ENCODE results near the gene TMEM143. TPM values are rescaled to one million over a fixed set of nuclear protein-coding genes. Genes with fewer than 3 reads are reported as not detected.

TMEM143 gene
- total and polyA plus RNA-seq, 10 of the 15 experiments (the other 5 are each of a cell fraction or from before 2014, with no cell fraction given), result 1.5 to 19.5 (median 10.1) TPM

DNA sequence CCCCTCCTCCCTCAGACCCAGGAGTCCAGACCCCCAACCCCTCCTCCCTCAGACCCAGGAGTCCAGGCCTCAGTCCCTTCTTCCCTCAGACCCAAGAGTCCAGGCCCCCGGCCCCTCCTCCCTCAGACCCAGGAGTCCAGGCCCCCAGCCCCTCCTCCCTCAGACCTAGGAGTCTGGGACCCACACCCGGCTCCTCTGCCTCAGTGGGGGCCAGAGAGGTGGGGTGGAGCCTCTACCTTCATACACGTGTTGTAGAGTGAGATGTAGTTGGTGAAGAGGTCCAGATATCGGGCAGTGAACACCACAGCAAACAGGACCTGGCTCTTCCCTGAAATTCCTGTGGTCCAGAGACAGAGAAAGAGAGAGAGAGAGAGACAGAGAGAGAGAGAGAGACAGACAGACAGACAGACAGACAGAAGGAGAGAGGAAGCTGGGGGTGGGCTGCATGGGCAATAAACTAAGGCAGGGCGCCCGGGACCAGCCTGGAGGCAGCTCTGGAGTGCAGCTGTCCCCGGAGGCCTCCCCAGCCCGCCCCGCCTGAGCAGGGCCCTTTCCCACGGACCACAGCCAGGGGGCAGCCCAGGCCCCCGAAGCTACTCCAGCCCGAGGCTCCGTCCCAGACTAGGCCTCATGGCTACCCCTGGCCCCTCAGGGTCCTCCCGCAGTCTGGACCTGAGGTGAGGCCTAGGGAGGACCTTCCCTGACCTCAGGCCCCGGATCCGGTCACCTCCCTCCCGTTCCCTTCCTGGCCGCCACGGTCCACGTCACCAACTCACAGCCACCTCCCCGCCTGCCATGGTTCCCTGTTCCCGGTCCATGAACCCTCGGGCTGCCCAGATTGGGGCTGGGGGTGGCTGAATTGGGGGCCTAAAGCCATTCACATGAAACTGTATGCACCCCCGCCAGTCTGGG is 26.7 kb upstream of the TMEM143 start (continued):
- peak; percentile 77 for TF ChIP-seq NR2F1 (conservative IDR thresholded peaks at IDR 0.05)
- TF ChIP-seq ZNF622 (IDR thresholded peaks at IDR 0.05), result no peak
- TF ChIP-seq SPI1 (IDR thresholded peaks at IDR 0.05; ENCODE audit: borderline replicate concordance, insufficient read depth, low read depth, low read length), result no peak
- TF ChIP-seq ZNF384 (IDR thresholded peaks at IDR 0.05; ENCODE audit: borderline replicate concordance, low read depth, low read length), result no peak
- TF ChIP-seq KAT2A (conservative IDR thresholded peaks at IDR 0.05; ENCODE audit: control insufficient read depth, low read depth, low read length), result no peak
- peak; percentile 50; the same call in 1 of the 2 replicates for TF ChIP-seq EED (IDR thresholded peaks at IDR 0.05; ENCODE audit: low read depth)
- TF ChIP-seq YBX1 (IDR thresholded peaks at IDR 0.05), result no peak
- 0 out of 2 replicates have a peak, but pooled peaks have one; percentile 21 for TF ChIP-seq BCL11A (IDR thresholded peaks at IDR 0.05; ENCODE audit: low read depth, low read length)
- peak; percentile 61; the same call in 1 of the 2 replicates for TF ChIP-seq MXI1 (IDR thresholded peaks at IDR 0.05; ENCODE audit: low read depth, low read length)
- peak; percentile 79 for TF ChIP-seq GATAD2B (conservative IDR thresholded peaks at IDR 0.05; ENCODE audit: low read depth)
- peak; percentile 56; the same call in 1 of the 2 replicates for TF ChIP-seq HDGF (IDR thresholded peaks at IDR 0.05)
- TF ChIP-seq, protein P1, sequence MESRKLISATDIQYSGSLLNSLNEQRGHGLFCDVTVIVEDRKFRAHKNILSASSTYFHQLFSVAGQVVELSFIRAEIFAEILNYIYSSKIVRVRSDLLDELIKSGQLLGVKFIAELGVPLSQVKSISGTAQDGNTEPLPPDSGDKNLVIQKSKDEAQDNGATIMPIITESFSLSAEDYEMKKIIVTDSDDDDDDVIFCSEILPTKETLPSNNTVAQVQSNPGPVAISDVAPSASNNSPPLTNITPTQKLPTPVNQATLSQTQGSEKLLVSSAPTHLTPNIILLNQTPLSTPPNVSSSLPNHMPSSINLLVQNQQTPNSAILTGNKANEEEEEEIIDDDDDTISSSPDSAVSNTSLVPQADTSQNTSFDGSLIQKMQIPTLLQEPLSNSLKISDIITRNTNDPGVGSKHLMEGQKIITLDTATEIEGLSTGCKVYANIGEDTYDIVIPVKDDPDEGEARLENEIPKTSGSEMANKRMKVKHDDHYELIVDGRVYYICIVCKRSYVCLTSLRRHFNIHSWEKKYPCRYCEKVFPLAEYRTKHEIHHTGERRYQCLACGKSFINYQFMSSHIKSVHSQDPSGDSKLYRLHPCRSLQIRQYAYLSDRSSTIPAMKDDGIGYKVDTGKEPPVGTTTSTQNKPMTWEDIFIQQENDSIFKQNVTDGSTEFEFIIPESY (IDR thresholded peaks at IDR 0.05), result no peak
- no peak; the same call in 1 of the 2 replicates for TF ChIP-seq CREM (IDR thresholded peaks at IDR 0.05; ENCODE audit: low read depth)
- TF ChIP-seq SMARCA5 (IDR thresholded peaks at IDR 0.05), result peak; percentile 97
- no peak for TF ChIP-seq MTA2 (IDR thresholded peaks at IDR 0.05; ENCODE audit: low read depth)
- TF ChIP-seq SMAD1 (IDR thresholded peaks at IDR 0.05; ENCODE audit: low read depth, partially characterized antibody), result no peak
- TF ChIP-seq RAD51 (IDR thresholded peaks at IDR 0.05), result no peak
- no peak for TF ChIP-seq CHD4 (IDR thresholded peaks at IDR 0.05)
- no peak for TF ChIP-seq NFIC (IDR thresholded peaks at IDR 0.05; ENCODE audit: low read depth, low read length)
- no peak; the same call in 1 of the 2 replicates for TF ChIP-seq POLR2AphosphoS5 (IDR thresholded peaks at IDR 0.05; ENCODE audit: low read length)
- TF ChIP-seq, protein P2, sequence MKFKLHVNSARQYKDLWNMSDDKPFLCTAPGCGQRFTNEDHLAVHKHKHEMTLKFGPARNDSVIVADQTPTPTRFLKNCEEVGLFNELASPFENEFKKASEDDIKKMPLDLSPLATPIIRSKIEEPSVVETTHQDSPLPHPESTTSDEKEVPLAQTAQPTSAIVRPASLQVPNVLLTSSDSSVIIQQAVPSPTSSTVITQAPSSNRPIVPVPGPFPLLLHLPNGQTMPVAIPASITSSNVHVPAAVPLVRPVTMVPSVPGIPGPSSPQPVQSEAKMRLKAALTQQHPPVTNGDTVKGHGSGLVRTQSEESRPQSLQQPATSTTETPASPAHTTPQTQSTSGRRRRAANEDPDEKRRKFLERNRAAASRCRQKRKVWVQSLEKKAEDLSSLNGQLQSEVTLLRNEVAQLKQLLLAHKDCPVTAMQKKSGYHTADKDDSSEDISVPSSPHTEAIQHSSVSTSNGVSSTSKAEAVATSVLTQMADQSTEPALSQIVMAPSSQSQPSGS (IDR thresholded peaks at IDR 0.05; ENCODE audit: low read length), result no peak
- no peak for TF ChIP-seq MEF2A (IDR thresholded peaks at IDR 0.05; ENCODE audit: insufficient read depth, low read depth, low read length)
- TF ChIP-seq, protein P3, sequence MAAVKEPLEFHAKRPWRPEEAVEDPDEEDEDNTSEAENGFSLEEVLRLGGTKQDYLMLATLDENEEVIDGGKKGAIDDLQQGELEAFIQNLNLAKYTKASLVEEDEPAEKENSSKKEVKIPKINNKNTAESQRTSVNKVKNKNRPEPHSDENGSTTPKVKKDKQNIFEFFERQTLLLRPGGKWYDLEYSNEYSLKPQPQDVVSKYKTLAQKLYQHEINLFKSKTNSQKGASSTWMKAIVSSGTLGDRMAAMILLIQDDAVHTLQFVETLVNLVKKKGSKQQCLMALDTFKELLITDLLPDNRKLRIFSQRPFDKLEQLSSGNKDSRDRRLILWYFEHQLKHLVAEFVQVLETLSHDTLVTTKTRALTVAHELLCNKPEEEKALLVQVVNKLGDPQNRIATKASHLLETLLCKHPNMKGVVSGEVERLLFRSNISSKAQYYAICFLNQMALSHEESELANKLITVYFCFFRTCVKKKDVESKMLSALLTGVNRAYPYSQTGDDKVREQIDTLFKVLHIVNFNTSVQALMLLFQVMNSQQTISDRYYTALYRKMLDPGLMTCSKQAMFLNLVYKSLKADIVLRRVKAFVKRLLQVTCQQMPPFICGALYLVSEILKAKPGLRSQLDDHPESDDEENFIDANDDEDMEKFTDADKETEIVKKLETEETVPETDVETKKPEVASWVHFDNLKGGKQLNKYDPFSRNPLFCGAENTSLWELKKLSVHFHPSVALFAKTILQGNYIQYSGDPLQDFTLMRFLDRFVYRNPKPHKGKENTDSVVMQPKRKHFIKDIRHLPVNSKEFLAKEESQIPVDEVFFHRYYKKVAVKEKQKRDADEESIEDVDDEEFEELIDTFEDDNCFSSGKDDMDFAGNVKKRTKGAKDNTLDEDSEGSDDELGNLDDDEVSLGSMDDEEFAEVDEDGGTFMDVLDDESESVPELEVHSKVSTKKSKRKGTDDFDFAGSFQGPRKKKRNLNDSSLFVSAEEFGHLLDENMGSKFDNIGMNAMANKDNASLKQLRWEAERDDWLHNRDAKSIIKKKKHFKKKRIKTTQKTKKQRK (IDR thresholded peaks at IDR 0.05; ENCODE audit: low read depth, low read length), result no peak
- peak; percentile 16 for TF ChIP-seq RELA (IDR thresholded peaks at IDR 0.05; ENCODE audit: borderline replicate concordance, partially characterized antibody)
- no peak for TF ChIP-seq STAT1 (conservative IDR thresholded peaks at IDR 0.05)
- TF ChIP-seq EZH2 (IDR thresholded peaks at IDR 0.05; ENCODE audit: borderline replicate concordance, control insufficient read depth, low read depth, low read length), result no peak

Measured in GM12878 (cell line).